Colon (tissue), 2 donors: Measurements from ENCODE around the gene PLD3.

Experiments used
- FAIRE-seq: peaks from 2 replicates; lab custom pipeline; 2012; peaks lifted over from hg19 to GRCh38; lab: Jason Lieb, UNC
- donor health status: control.
- donor health status: control.

Gene PLD3

DNA sequence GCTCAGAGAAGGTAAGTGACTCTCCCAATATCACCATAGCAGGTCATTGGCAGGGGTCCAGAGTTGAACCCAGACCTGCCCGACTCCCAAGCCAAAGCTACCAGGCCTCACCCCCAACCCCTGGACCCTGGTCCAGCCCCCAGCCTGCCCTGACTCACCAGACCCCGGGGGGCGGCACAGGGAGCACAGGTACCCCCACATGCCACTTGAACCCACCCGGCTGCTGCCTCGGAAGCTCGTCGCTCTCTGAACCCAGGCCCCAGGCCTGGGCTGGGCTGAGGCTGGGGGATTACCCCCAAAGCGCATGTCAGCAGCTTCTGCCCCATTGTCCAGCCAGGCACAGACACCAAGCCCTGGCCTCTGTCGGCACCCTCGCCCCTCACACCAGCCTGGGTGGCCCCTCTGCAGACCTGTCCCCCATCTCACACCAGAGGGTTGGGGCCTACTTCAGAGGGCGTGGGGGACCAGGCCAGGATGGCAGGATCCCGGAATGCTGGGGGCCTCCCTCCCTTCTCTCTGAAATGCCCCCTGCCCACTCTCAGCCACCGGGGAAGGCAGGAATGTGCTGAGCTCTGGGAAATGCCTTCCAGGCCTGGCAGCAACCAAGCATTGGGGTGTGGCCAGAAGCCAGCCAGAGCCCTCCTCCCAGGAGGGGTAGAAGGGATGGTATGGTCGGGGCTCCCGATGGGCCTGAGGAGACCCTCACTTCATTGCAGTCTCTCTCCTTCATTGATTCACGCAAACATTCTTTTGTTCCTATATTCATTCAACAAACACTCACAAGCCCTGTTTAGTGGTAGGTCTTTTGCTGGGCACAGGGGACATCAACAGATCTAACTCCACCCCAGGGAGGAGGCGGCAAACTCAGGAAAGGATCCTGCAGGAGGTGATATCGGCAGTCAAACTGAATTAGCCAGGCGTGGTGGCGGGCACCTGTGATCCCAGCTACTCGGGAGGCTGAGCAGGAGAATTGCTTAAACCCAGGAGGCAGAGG is 66.3 kb downstream of the PLD3 start:
- no peak for FAIRE-seq

DNA sequence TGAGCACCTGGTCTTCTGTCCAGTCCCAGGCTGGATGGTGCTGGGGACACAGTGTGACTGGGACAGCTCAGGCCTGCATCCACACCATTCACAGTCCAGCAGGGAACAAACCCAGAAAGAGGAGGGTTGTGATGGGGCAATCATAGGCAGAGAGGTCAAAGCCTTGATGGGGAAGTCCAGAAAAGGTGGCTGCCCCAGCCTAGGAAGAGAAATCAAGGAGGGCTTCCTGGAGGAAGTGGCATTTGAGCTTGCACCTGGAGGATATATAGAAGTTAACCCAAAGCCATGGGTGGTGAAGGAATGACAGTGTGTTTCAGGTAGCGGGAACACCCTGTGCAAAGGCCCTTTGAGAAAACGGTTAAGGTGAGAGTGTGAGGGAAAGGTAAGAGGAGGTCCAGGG is 67.3 kb downstream of the PLD3 start:
- FAIRE-seq, result no peak

DNA sequence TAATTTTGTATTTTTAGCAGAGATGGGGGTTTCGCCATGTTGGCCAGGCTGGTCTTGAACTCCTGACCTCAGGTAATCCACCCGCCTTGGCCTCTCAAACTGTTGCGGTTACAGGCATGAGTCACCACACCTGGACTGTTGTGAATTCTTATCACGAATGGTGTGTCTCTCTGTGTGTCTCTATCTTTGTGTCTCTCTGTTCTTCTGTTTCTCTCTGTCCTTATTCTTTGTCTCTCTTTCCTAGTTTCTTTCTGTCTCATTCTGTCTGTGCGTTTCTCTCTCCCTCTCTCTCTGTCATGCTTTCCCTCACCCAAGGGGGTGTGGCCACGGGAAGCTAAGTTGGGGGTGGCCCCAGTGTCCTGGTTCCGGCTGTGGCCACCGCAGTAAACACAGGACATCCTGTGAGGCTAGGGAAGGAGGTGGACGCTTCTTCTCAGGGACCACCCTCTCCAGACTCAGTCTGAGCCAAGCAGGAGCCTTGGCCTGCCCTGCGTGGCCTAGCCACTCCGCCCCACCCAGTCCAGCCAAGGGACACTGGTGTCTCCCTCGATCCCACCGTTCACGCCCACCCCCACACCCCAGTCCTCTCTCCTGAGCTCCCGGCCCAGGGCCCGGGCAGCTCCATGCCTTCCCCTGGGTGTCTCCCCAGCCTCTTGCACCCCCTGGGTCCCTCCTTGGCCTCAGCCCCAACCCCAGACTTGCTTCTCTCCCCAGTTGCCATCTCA is 68.6 kb downstream of the PLD3 start:
- FAIRE-seq, result no peak

DNA sequence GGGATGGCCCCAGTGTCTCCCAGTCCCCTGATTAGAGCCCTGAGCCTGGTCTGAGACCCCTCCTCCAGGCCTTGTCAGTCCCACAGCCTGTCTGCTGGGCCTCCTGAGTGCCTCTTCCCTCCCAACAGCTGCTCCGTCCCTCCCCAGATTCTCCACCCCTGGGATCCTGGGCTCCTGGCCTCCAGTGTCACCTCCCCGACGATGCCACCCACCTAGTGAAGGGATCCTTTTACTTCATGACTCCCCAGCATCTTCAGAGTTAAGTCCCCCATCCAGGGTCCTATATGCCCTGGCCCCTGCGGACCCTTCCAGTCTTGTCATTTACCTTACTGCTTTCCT is 69.1 kb downstream of the PLD3 start:
- no peak for FAIRE-seq

DNA sequence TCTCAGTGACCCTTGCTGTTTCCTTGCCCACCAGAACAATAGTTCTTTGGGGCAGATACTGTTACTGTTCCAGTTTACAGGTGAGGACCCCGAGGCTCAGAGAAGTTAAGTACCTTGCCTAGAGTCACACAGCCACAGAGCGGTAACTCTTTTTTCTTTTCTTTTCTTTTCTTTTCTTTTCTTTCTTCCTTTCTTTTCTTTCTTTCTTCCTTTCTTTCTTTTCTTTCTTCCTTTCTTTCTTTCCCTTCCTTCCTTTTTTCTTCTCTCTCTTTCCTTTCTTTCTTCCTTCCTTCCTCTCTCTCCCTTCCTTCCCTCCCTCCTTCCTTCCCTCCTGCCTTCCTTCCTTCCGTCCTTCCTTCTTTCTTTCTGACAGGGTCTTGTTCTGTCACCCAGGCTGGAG is 69.5 kb downstream of the PLD3 start:
- FAIRE-seq, result no peak

DNA sequence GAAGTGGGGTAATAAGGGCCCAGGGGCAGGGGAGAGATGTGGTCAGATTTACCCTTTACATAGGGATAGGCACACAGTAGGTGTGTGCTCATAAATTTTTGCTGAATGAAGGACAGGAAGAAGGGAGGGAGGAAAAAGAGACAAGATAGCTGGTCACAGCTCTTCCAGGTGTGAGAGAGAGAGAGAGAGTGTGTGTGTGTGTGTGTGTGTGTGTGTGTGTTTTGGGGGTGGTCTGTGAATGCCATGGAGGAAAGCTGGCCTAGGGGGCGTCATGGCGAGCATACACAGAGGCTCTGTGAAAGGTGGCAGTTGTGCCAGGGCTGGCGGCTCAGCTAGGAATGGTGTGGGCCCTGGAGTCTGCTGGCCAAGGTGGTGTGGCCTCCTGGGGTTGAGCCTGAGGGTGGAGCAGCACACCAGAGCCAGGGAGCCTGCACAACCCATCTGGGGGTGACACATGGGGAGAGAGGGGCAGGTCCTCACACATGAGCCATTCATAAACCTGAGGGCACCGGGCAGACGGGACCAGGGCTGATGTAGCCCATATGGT is 70.6 kb downstream of the PLD3 start:
- FAIRE-seq, result no peak

DNA sequence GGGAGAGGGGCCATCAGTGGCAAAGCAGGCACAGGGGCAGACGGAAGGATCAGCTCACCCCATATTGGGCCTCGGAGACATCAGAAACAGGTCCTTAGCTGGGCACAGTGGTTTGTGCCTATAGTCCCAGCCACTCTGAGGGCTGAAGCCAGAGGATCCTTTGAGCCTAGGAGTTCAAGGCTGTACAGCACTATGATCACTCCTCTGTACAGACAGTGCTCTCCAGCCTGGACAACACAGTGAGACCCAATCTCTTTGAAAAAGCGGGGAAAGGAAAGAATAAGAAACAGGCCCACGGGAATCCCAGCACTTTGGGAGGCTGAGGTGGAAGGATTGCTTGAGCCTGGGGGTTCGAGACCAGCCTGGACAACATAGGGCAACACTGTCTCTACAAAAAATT is 71.3 kb downstream of the PLD3 start:
- FAIRE-seq, result no peak

DNA sequence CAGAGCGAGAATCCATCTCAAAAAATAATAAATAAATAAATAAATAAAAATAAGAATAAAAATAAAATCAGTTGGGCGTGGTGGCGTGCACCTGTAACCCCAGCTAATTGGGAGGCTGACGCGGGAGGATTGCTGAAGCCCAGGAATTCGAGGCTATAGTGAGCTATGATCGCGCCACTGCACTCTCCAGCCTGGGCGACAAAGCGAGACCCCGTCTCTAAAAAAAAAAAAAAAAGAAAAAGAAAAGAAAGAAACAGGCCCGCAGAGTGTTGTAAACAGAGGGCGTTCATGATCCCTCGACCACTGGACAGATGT is 71.9 kb downstream of the PLD3 start:
- FAIRE-seq, result no peak

DNA sequence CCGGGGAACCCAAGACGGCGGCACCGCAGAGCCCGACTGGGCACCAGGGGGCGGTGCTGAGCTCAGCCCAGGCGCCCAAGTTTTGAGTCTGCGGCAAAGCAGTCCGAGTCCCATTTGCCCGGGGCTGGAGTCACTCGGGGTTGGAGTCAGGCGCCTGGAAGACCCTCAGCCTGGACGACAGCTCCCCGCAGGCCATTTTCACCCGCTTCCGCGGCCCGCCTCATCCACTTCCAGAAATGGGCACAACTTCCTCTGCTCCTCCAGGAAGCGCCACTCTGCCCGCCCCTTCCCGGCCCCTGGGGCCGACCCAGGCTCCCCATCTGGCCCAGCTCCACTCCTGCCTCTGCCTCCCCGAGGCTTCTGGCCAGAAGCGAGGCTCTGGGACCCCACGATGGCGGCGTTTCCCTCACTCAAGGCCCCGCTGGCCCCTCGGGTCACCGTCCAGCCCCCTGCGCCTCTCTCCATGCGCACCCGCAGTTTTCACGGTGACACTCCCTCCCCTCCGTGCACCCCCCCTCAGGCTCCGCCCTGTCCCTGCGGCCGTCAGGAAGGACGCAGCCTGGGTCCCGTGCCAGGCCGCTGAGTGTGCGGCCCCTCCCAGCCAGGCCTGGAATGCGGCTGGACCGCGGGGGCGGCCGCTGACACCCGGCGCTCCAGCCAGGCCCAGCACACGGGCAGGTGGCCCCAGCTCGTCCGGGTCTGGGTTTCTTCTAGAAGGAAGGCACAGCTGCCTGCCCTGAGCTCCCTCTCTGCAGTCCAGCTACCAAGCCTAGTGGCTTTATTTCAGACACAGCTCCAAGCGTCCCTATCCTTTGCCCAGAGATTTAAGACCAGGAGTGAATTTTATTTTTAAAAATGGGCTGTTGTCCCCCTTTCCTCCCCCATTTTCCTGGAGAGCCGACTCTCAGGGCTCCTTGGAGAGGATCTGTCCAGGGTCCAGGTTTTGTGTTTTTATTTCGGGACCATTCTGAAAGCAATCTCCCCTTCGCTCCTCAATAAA is 72.6 kb downstream of the PLD3 start:
- no peak for FAIRE-seq

DNA sequence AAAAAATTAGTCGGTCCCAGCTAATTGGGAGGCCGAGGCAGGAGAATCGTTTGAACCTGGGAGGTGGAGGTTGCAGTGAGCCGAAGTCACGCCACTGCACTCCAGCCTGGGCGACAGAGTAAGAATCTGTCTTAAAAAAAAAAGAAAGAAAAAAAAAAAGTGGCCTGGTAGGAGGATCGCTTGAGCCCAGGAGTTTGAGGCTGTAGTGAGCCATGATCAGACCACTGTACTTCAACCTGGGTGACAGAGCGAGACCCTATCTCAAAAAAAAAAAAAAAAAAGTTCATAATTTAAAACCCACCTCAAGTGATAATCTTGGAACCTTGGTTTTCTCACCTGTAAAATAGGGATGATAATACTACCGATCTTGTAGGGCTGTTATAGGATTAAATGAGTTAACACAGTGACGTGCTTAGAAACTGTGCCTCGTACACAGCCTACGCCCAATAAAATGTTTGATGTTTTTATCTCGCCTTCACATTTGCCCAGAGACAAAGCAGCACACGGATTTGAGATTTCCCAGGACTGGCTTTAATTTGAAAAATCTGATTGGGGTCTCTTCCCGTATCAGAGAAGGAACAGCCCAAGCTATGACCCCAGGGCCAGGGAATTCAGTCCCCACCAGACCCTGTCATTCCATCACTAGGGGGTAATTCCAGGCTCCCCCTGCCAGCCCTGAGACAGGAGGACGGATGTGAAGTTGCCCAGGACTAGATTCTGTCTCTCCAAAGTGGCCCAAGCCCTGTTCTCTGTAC is 73.7 kb downstream of the PLD3 start:
- no peak for FAIRE-seq

DNA sequence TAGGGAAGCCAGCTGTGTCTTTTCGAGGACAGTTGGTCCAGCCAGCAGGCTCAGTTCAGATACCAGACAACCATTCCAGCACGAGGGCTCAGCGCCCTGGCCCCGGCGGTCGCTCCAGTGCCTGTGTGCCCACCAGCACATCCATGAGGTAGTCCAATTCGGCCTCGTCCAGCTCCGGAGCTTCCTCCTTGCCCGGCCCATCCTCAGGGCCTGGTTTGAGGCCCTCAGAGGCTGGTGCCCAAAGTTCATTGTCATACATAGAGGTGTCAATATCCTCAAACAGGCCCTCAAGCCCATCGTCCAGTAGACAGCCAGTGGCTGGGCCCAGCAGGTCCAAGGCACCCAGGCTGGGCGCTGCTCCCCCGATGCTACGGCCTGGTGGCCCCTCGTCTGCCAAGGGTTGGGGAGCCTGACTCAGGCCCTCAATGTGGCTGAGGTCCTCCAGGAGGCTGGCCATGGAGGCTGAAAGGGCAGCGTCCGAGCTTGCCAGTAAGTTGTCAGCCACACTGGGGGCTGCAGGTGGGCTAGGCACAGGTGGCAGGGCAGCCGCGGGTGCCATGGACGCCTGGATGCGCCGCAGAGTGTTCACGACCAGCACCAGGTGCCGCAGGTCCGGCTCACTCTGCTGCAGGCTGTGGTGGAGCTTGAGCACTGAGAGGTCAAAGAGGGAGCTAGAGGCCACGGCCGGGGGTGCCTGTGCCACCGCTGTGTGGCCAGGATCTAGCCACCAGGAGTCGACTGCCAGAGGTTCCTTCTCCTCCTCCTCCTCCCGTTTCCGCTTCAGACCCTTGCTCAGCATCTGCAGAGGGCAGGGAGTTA is 74.5 kb downstream of the PLD3 start:
- no peak for FAIRE-seq

DNA sequence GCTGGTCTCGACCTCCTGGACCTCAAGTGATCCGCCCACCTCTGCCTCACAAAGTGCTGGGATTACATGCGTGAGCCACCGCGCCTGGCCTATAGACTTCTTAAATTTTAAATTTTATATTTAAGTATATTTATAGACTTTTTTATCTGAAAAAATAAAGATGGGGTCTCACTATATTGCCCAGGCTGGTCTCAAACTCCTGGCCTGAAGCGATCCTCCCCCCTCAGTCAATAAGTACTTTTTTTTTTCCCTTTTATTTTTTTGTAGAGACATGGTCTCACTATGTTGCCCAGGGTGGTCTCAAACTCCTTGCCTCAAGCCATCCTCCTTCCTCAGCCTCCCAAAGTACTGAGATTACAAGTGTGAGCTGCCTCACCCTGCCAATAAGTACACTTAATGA is 75.4 kb downstream of the PLD3 start:
- no peak for FAIRE-seq

DNA sequence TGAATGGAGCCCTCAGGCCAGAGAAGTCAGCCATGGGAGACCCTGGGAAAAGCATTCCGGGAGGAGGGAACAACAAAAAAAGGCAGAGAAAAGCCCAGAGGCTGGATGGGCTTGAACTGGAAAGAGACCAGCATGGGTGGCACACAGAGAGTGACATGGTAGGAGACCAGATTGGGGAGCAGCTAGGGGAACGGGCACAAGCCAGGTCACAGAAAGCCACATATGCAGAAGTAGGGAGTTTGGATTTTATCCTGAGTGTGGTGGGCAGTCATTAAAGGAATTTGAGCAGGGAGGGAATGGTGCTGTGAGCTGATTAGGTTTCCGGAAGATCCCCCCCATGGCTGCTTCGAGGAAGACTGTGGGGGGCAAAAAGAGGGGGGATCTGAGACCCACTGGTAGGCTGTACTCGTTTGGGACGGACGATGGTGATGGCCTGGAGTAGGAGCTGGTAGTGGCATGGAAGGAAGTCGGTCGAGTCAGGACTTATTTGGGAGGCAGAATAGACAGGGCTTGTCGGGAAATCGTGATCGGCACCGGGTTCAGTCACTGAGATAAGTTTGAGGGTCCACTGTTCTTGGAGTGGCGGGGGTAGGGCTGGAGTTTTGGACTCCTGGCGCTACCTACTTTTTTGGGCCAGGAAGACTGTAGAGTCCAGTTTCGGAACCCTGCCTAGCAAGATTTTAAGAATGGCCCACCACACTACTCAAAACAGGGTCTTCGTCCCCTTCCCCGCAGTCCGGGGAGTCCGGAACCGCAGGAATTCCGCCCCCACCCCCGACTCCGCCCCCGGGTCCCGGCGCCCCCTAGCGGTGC is 76.3 kb downstream of the PLD3 start:
- FAIRE-seq, result no peak

DNA sequence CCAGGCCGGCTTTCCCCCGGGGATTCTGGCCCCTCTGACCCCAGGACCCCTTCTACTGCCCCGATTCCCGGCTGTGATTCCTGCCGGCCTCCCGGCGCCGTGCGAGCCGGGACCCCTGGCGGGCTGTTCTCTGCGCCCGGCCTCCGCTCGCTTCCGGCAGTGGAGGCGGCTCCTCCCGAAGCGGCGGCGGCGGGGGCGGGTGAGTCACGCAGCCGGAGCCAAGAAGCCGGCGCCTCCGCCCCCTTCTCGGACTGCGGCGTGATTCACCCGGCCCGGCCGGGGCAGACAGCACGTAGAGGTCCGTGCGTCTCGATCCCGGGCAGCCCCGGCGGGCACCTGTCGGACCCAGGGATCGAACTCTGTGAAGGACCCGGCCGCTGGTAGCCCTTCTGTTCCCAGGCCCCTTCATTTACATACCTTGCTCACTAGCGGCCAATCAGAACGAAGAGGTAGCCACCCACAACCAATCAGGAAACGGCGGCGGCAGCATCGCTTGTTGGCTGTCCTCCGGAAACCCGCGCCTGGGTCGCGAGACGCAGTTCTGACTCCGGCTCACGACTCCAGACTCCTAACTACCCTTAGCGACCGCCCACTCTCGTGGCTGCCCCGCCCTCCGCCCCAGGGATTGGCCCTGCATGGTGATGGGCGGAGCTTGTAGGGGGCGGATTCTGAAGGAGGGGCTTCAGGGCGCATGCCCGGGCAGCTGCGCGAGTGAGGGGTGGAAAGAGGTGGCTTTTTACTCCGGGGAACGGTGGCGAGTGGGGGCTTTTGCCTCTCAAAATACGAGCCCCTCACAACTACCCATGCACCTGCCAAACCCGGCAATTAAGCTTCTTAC is 77.2 kb downstream of the PLD3 start, which contains the start of gene SERTAD1:
TSS of gene SERTAD1 (minus strand) at position 543 of the 838 bp plus-strand sequence. CDS start 2,446 bp downstream, outside the sequence.
- FAIRE-seq, result peak; percentile 21
